K562 (cell line): ENCODE results near the gene MSL3. TPM values are rescaled to one million over a fixed set of nuclear protein-coding genes. Genes with fewer than 3 reads are reported as not detected.

ENCODE experiments used
- ATAC-seq: fragments of 200-7000 bp; cut with Tn5 transposase; 3 replicates; pipeline ENCODE4 v1.9.1; 2020; ENCODE audit warnings: moderate library complexity
- BruUV-seq: library from RNA; stranded (reverse); fragments of 400-500 nt; replicated peaks from 2 replicates; lab custom pipeline; 2021; lab: Mats Ljungman, UMichigan
- CTCF ChIA-PET: fragments of 300-600 bp; formaldehyde crosslinking; extraction: SDS; loops from one replicate; lab custom pipeline; 2021; ENCODE audit warnings: low intra/inter-chr PET ratio; lab: Yijun Ruan, JAX
- POLR2A ChIA-PET: fragments of 300-600, 350-650 bp; sonication (Branson Sonifier 250); formaldehyde crosslinking; extraction: SDS; loops from one replicate; lab custom pipeline; 2021; ENCODE audit warnings: antibody characterized with exemption, inconsistent platforms; lab: Yijun Ruan, JAX
- DNase-seq, 4 experiments: peaks; one replicate each; pipeline versions ENCODE4 v3.0.0 to v3.0.0-alpha.2; 2011 to 2018; ENCODE audit warnings: low spot score in 3 of 4, mixed read lengths in 3 of 4; ENCODE audit errors: extremely low read depth in 1 of 4
- FAIRE-seq: peaks from 2 replicates; lab custom pipeline; 2011; peaks lifted over from hg19 to GRCh38; lab: Jason Lieb, UNC
- H2AFZ ChIP-seq: 2 replicates; pipeline ENCODE4 v1.6.0; 2011; ENCODE audit warnings: low read depth, low read length, control low read depth, inconsistent platforms
- H3K27ac ChIP-seq: fragments of 200-600 bp; 3 replicates; pipeline ENCODE4 v1.8.0; 2011; ENCODE audit warnings: low read depth, mild to moderate bottlenecking, control low read depth, inconsistent platforms, low read length, moderate library complexity, mixed read lengths; ENCODE audit errors: extremely low read depth
- H3K27me3 ChIP-seq, 2 experiments: fragments of 300-600 bp in 1 of 2; 2 replicates in 1 of 2; 3 replicates in 1 of 2; pipeline versions ENCODE4 v1.6.0 to v1.8.0; 2011; ENCODE audit warnings: inconsistent platforms in 2 of 2, low read length in 2 of 2, mild to moderate bottlenecking in 1 of 2, mixed read lengths in 1 of 2, moderate library complexity in 1 of 2; ENCODE audit not compliant: control insufficient read depth in 2 of 2, insufficient read depth in 2 of 2
- H3K36me3 ChIP-seq: fragments of 300-600 bp; 3 replicates; pipeline ENCODE4 v1.8.0; 2011; ENCODE audit warnings: mild to moderate bottlenecking, low read length, inconsistent platforms; ENCODE audit not compliant: control insufficient read depth, insufficient read depth
- H3K4me1 ChIP-seq, 2 experiments: fragments of 200-600 bp in 1 of 2; replicated peaks in 1 of 2; 2 replicates in 1 of 2; 3 replicates in 1 of 2; pipeline versions ENCODE4 v1.5.1 to v1.8.0; 2011; ENCODE audit warnings: inconsistent platforms in 2 of 2, low read length in 2 of 2, mild to moderate bottlenecking in 1 of 2, mixed read lengths in 1 of 2, moderate library complexity in 1 of 2; ENCODE audit not compliant: control insufficient read depth in 2 of 2, insufficient read depth in 2 of 2
- H3K4me2 ChIP-seq: 2 replicates; pipeline ENCODE4 v1.6.1; 2011; ENCODE audit warnings: low read length, control low read depth, inconsistent platforms, mixed read lengths; ENCODE audit not compliant: insufficient read depth
- H3K4me3 ChIP-seq: fragments of 200-600 bp; sonication (generic), shearing (Covaris generic); 2 replicates; pipeline ENCODE4 v1.5.1; 2016; ENCODE audit warnings: control low read depth, inconsistent platforms
- H3K79me2 ChIP-seq: fragments of 200-600 bp; 3 replicates; pipeline ENCODE4 v1.8.0; 2011; ENCODE audit warnings: low read length, inconsistent platforms; ENCODE audit not compliant: control insufficient read depth, insufficient read depth
- H3K9ac ChIP-seq, 2 experiments: 2 replicates each; pipeline versions ENCODE4 v1.6.0 to v1.6.1; 2011; ENCODE audit warnings: low read depth in 2 of 2, low read length in 2 of 2, control low read depth in 1 of 2, inconsistent platforms in 1 of 2, mild to moderate bottlenecking in 1 of 2, mixed read lengths in 1 of 2; ENCODE audit not compliant: insufficient read depth in 1 of 2
- H3K9me1 ChIP-seq: one replicate; pipeline ENCODE4 v1.6.0; 2011; ENCODE audit warnings: inconsistent platforms, mild to moderate bottlenecking, low read length, moderate library complexity; ENCODE audit not compliant: control insufficient read depth, insufficient read depth
- H3K9me3 ChIP-seq: replicated peaks from 2 replicates; pipeline ENCODE4 v1.5.1; 2011; ENCODE audit warnings: low read depth, low read length, inconsistent platforms; ENCODE audit not compliant: control insufficient read depth, insufficient read depth
- H4K20me1 ChIP-seq: replicated peaks from 2 replicates; pipeline ENCODE4 v1.6.1; 2011; ENCODE audit warnings: low read length, inconsistent platforms, mixed read lengths; ENCODE audit not compliant: control insufficient read depth, insufficient read depth
- BCLAF1 ChIP-seq, 2 experiments: fragments of 450-650 bp in 1 of 2; IDR thresholded peaks; 2 replicates each; pipeline ENCODE4 v1.6.1; 2011 to 2017; ENCODE audit warnings: low read depth in 2 of 2, antibody characterized with exemption in 1 of 2, borderline replicate concordance in 1 of 2, low read length in 1 of 2, mild to moderate bottlenecking in 1 of 2, mixed read lengths in 1 of 2; ENCODE audit not compliant: control insufficient read depth in 1 of 2
- BRCA1 ChIP-seq, 2 experiments: fragments of 450-650 bp in 1 of 2; sonication (generic) in 1 of 2; formaldehyde crosslinking in 1 of 2; IDR thresholded peaks; 2 replicates each; pipeline versions ENCODE4 v1.5.0 to v1.6.1; 2017 to 2020; ENCODE audit warnings: mild to moderate bottlenecking in 1 of 2, missing genetic modification reagents in 1 of 2
- CREB1 ChIP-seq, 2 experiments: sonication (generic) in 1 of 2; formaldehyde crosslinking in 1 of 2; IDR thresholded peaks; 2 replicates each; pipeline versions ENCODE4 v1.6.1 to v1.8.0; 2012 to 2022; ENCODE audit warnings: inconsistent platforms in 1 of 2, mild to moderate bottlenecking in 1 of 2, missing genetic modification reagents in 1 of 2, moderate library complexity in 1 of 2
- DPF2 ChIP-seq: fragments of 450-650 bp; IDR thresholded peaks from 2 replicates; pipeline ENCODE4 v1.6.1; 2016
- ERF ChIP-seq: fragments of 450-650 bp; formaldehyde crosslinking; IDR thresholded peaks from 2 replicates; pipeline ENCODE4 v1.4.0; 2020; ENCODE audit warnings: mild to moderate bottlenecking, mixed read lengths
- MCM7 ChIP-seq, 2 experiments: fragments of 450-650 bp; IDR thresholded peaks; 2 replicates each; pipeline ENCODE4 v1.6.1; 2016 to 2018
- NBN ChIP-seq: fragments of 450-650 bp; IDR thresholded peaks from 2 replicates; pipeline ENCODE4 v1.6.1; 2016; ENCODE audit warnings: low read depth, mild to moderate bottlenecking
- NFIC ChIP-seq: fragments of 450-650 bp; IDR thresholded peaks from 2 replicates; pipeline ENCODE4 v1.6.1; 2017; ENCODE audit warnings: mild to moderate bottlenecking, inconsistent platforms
- POLR2A ChIP-seq: fragments of 450-650 bp; conservative IDR thresholded peaks from 2 replicates; pipeline ENCODE4 v1.6.1; 2016
- PTTG1 ChIP-seq: fragments of 450-650 bp; IDR thresholded peaks from 2 replicates; pipeline ENCODE4 v1.6.1; 2016; ENCODE audit warnings: low read depth, mild to moderate bottlenecking, missing genetic modification characterization, missing compliant biosample characterization
- SIRT6 ChIP-seq: IDR thresholded peaks from one replicate; pipeline ENCODE4 v1.6.1; 2012; ENCODE audit warnings: low read depth, mild to moderate bottlenecking, control low read depth, inconsistent platforms, low read length, moderate library complexity
- USF1 ChIP-seq: sonication (generic); formaldehyde crosslinking; IDR thresholded peaks from 2 replicates; pipeline ENCODE4 v1.9.0; 2022; ENCODE audit warnings: mild to moderate bottlenecking, missing genetic modification reagents
- ZFX ChIP-seq: sonication (generic); formaldehyde crosslinking; IDR thresholded peaks from 2 replicates; pipeline ENCODE4 v1.8.0; 2022; ENCODE audit warnings: mild to moderate bottlenecking, missing genetic modification reagents, moderate library complexity
- ZNF184 ChIP-seq: sonication (generic); formaldehyde crosslinking; IDR thresholded peaks from 2 replicates; pipeline ENCODE4 v1.5.0; 2020; ENCODE audit warnings: missing genetic modification reagents
- ZNF57 ChIP-seq: fragments of 450-650 bp; formaldehyde crosslinking; IDR thresholded peaks from 2 replicates; pipeline ENCODE4 v1.4.0; 2020; ENCODE audit warnings: mild to moderate bottlenecking, moderate library complexity
- WGBS: fragments of 100-300 bp; shearing (Covaris generic); methylation state at CpG from one replicate; pipeline ENCODE4 v1.1.6; 2016; ENCODE audit warnings: low coverage, mixed read lengths; ENCODE audit not compliant: insufficient coverage; ENCODE audit errors: missing lambda C conversion rate; 5-methylcytosine and 5-hydroxymethylcytosine counted together
- in situ Hi-C: fragments of 300-500 bp; cut with MboI; formaldehyde crosslinking; loops from 4 replicates; pipeline ENCODE4 v1.15.0; 2018; ENCODE audit warnings: inconsistent platforms, mixed read lengths
- intact Hi-C: fragments of 100-400 bp; cut with micrococcal nuclease; formaldehyde crosslinking; loops from 2 replicates; pipeline ENCODE4 v1.14.2; 2022
- polyA plus RNA-seq, 8 experiments: library from polyadenylated mRNA; depleted of rRNA in 4 of 8; stranded (reverse) in 5 of 8; unstranded in 3 of 8; fragments of >200 nt; fragmentation: Nextera tagmentation in 2 of 8; fragmentation: Illumina TruSeq in 1 of 8; extraction: Ambion mirVana in 2 of 8; extraction: Trizol in 1 of 8; gene quantifications; 2 replicates each; pipeline versions ENCODE4 v1.2.1 to v1.2.3, GENCODE V29; 2011 to 2014; ENCODE audit warnings: inconsistent platforms in 1 of 8, missing spikeins in 1 of 8
- total RNA-seq, 7 experiments: library from RNA; depleted of rRNA in 6 of 7; stranded (reverse); fragments of >200 nt in 6 of 7; fragmentation: Illumina TruSeq in 2 of 7; extraction: Trizol in 2 of 7; gene quantifications; 2 replicates each; pipeline versions ENCODE4 v1.2.1 to v1.2.3, GENCODE V29; 2011 to 2021; ENCODE audit warnings: low replicate concordance in 1 of 7
- TF ChIP-seq, protein P1 (sequence below): fragments of 450-650 bp; formaldehyde crosslinking; IDR thresholded peaks from 2 replicates; pipeline ENCODE4 v1.4.0; 2020; ENCODE audit warnings: mild to moderate bottlenecking, mixed read lengths

MSL3 gene
- total and polyA plus RNA-seq, 9 of the 15 experiments (the other 6 are each of a cell fraction or from before 2014, with no cell fraction given), result 21.3 to 39.9 (median 27.1) TPM

GRCh38 chrX:11784543-11784942 lies 26.5 kb downstream of the MSL3 start:
- FAIRE-seq, result no peak
- ATAC-seq, result no peak
- CTCF ChIA-PET, result no interaction called here

More at GRCh38 chrX:11784543-11784942, 26.5 kb downstream of the MSL3 start:
- no peaks in the 10 kb centered on the region for H3K79me2 ChIP-seq
- H3K27ac ChIP-seq, result no peak overlapping the region
- TF ChIP-seq NBN, result no peak
- TF ChIP-seq BRCA1 (IDR thresholded peaks at IDR 0.05), result no peak
- TF ChIP-seq BRCA1 (CRISPR knock-in tag; IDR thresholded peaks at IDR 0.05), result no peak
- TF ChIP-seq POLR2A, result no peak
- no peak for TF ChIP-seq ZNF184
- no peak for TF ChIP-seq PTTG1 (tag)
- TF ChIP-seq ZFX (CRISPR knock-in tag), result no peak
- TF ChIP-seq, protein P1, sequence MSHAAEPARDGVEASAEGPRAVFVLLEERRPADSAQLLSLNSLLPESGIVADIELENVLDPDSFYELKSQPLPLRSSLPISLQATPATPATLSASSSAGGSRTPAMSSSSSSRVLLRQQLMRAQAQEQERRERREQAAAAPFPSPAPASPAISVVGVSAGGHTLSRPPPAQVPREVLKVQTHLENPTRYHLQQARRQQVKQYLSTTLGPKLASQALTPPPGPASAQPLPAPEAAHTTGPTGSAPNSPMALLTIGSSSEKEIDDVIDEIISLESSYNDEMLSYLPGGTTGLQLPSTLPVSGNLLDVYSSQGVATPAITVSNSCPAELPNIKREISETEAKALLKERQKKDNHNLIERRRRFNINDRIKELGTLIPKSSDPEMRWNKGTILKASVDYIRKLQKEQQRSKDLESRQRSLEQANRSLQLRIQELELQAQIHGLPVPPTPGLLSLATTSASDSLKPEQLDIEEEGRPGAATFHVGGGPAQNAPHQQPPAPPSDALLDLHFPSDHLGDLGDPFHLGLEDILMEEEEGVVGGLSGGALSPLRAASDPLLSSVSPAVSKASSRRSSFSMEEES (CRISPR knock-in tag), result no peak
- no peak for TF ChIP-seq BCLAF1 (IDR thresholded peaks at IDR 0.05; ENCODE audit: borderline replicate concordance in 1 of 2, control insufficient read depth in 1 of 2, low read depth in 2 of 2, low read length in 1 of 2)
- no peak for TF ChIP-seq ERF
- TF ChIP-seq NFIC, result no peak
- no peak for TF ChIP-seq ZNF57
- no peak for TF ChIP-seq SIRT6
- no peak for TF ChIP-seq DPF2
- TF ChIP-seq USF1 (CRISPR knock-in tag), result no peak
- no peak for TF ChIP-seq MCM7 (IDR thresholded peaks at IDR 0.05)
- no peak for TF ChIP-seq CREB1 (IDR thresholded peaks at IDR 0.05)
- TF ChIP-seq CREB1 (CRISPR knock-in tag; IDR thresholded peaks at IDR 0.05), result no peak
- no peaks in the 10 kb centered on the region for H3K9me3 ChIP-seq
- H3K9me1 ChIP-seq, result no peaks in the 10 kb centered on the region
- no peak overlapping the region for H2AFZ ChIP-seq
- in situ Hi-C loops (no loop called here), intact Hi-C loops (no loop called here)
- H3K9ac ChIP-seq, result no peak overlapping the region
- POLR2A ChIA-PET, result interaction anchor here (1.1 kb wide), 1 partner anchor 11 kb away, joined by 3 read pairs; no protein-coding TSS in a partner anchor
- DNase-seq, result no peak
- no peaks in the 10 kb centered on the region for H4K20me1 ChIP-seq
- no peak overlapping the region for H3K4me3 ChIP-seq
- BruUV-seq, result no TSS peak
- no peaks in the 10 kb centered on the region for H3K36me3 ChIP-seq
- no peaks in the 10 kb centered on the region; a peak in 1 of 5 replicates for H3K27me3 ChIP-seq
- peaks cover 0 to 4% of the 10 kb centered on the region in 2 experiments; a peak in 1 of 5 replicates for H3K4me1 ChIP-seq
- 5% methylated on average over 1 of the region's 1 CpG for WGBS
- H3K4me2 ChIP-seq, result no peak overlapping the region
